GM12878 (cell line): ENCODE results near the gene NLRP14. TPM values are rescaled to one million over a fixed set of nuclear protein-coding genes. Genes with fewer than 3 reads are reported as not detected.

Experiments
- ATAC-seq: fragments of 200-7000 bp; cut with Tn5 transposase; 3 replicates; pipeline ENCODE4 v1.9.1; 2020; ENCODE audit warnings: mild to moderate bottlenecking, moderate library complexity
- BruUV-seq: library from RNA; stranded (reverse); fragments of 400-500 nt; replicated peaks from 2 replicates; lab custom pipeline; 2021; lab: Mats Ljungman, UMichigan
- CTCF ChIA-PET: fragments of 300-600 bp; sonication (Branson Sonifier 250); formaldehyde crosslinking; extraction: SDS; loops from one replicate; lab custom pipeline; 2021; ENCODE audit warnings: inconsistent platforms; lab: Yijun Ruan, JAX
- POLR2A ChIA-PET: fragments of 350-600 bp; formaldehyde crosslinking; extraction: SDS; loops from one replicate; lab custom pipeline; 2021; ENCODE audit warnings: inconsistent platforms; lab: Charles Lee
- RAD21 ChIA-PET: fragments of 300-600 bp; sonication (Branson Sonifier 250); formaldehyde crosslinking; loops from one replicate; lab custom pipeline; 2023; ENCODE audit warnings: antibody characterized with exemption; ENCODE audit not compliant: unreplicated experiment; lab: Charles Lee
- SMC1A ChIA-PET: fragments of 300-600 bp; sonication (Branson Sonifier 250); formaldehyde crosslinking; loops from one replicate; lab custom pipeline; 2023; ENCODE audit not compliant: unreplicated experiment, uncharacterized antibody; lab: Charles Lee
- DNase-seq: peaks from one replicate; pipeline ENCODE4 v3.0.0-alpha.2; 2011; ENCODE audit warnings: low read depth, low spot score
- FAIRE-seq: peaks from 3 replicates; lab custom pipeline; 2011; peaks lifted over from hg19 to GRCh38; lab: Jason Lieb, UNC
- H2AFZ ChIP-seq: 2 replicates; pipeline ENCODE4 v1.6.0; 2011; ENCODE audit warnings: low read depth, low read length, control low read depth; ENCODE audit not compliant: control insufficient read depth
- H3K27ac ChIP-seq: 2 replicates; pipeline ENCODE4 v1.5.1; 2011; ENCODE audit warnings: control low read depth; ENCODE audit not compliant: control insufficient read depth, insufficient read depth
- H3K27me3 ChIP-seq, 2 experiments: replicated peaks in 1 of 2; 2 replicates each; pipeline versions ENCODE4 v1.6.0 to v1.6.1; 2011; ENCODE audit warnings: low read length in 1 of 2; ENCODE audit not compliant: control insufficient read depth in 2 of 2, insufficient read depth in 2 of 2
- H3K36me3 ChIP-seq, 2 experiments: 2 replicates each; pipeline ENCODE4 v1.5.1; 2011; ENCODE audit warnings: low read length in 1 of 2; ENCODE audit not compliant: control insufficient read depth in 2 of 2, insufficient read depth in 2 of 2
- H3K4me1 ChIP-seq: 2 replicates; pipeline ENCODE4 v1.6.1; 2011; ENCODE audit warnings: mild to moderate bottlenecking, low read length, moderate library complexity, mixed read lengths; ENCODE audit not compliant: control insufficient read depth, insufficient read depth
- H3K4me2 ChIP-seq: 2 replicates; pipeline ENCODE4 v1.6.0; 2011; ENCODE audit warnings: control low read depth; ENCODE audit not compliant: control insufficient read depth, insufficient read depth
- H3K4me3 ChIP-seq: fragments of 200-600 bp; sonication (generic); 2 replicates; pipeline ENCODE4 v1.5.1; 2016
- H3K79me2 ChIP-seq: 2 replicates; pipeline ENCODE4 v1.6.0; 2011; ENCODE audit warnings: low read length; ENCODE audit not compliant: control insufficient read depth, insufficient read depth
- H3K9ac ChIP-seq: 2 replicates; pipeline ENCODE4 v1.8.0; 2011; ENCODE audit warnings: low read length, control low read depth, mixed read lengths; ENCODE audit not compliant: control insufficient read depth, insufficient read depth
- H3K9me3 ChIP-seq: replicated peaks from 3 replicates; pipeline ENCODE4 v1.5.1; 2011; ENCODE audit warnings: mild to moderate bottlenecking, low read length; ENCODE audit not compliant: control insufficient read depth, insufficient read depth
- H4K20me1 ChIP-seq: 2 replicates; pipeline ENCODE4 v1.6.0; 2011; ENCODE audit not compliant: control insufficient read depth, insufficient read depth
- ATF7 ChIP-seq: fragments of 450-650 bp; IDR thresholded peaks from 2 replicates; pipeline ENCODE4 v1.6.1; 2016; ENCODE audit warnings: low read depth, mild to moderate bottlenecking
- CBFB ChIP-seq: IDR thresholded peaks from 2 replicates; pipeline ENCODE4 v1.6.1; 2016; ENCODE audit warnings: antibody characterized with exemption, low read depth
- CEBPB ChIP-seq, 2 experiments: fragments of 150-350 bp in 1 of 2; IDR thresholded peaks; 2 replicates each; pipeline ENCODE4 v1.6.1; 2012 to 2014; ENCODE audit warnings: low read depth in 2 of 2, low read length in 2 of 2, borderline replicate concordance in 1 of 2, inconsistent platforms in 1 of 2
- GABPA ChIP-seq: IDR thresholded peaks from 2 replicates; pipeline ENCODE4 v1.6.1; 2014; ENCODE audit warnings: antibody characterized with exemption, low read depth, mild to moderate bottlenecking, inconsistent platforms
- HSF1 ChIP-seq: fragments of 150-350 bp; IDR thresholded peaks from 2 replicates; pipeline ENCODE4 v1.6.1; 2014; ENCODE audit warnings: mild to moderate bottlenecking, low read depth, low read length
- SP1 ChIP-seq: IDR thresholded peaks from one replicate; pipeline ENCODE4 v1.6.1; 2011; ENCODE audit warnings: low read depth, low read length
- WGBS: methylation state at CpG from one replicate; pipeline ENCODE4 v1.1.6; 2016; ENCODE audit warnings: low lambda C conversion rate; ENCODE audit not compliant: insufficient replicate concordance, insufficient coverage; ENCODE audit errors: missing lambda C conversion rate; 5-methylcytosine and 5-hydroxymethylcytosine counted together
- in situ Hi-C: fragments of 300-500 bp; cut with MboI; formaldehyde crosslinking; loops from 9 replicates; pipeline ENCODE4 v1.14.3; 2018; ENCODE audit warnings: mixed read lengths
- intact Hi-C: fragments of 100-400 bp; cut with micrococcal nuclease; formaldehyde crosslinking; loops from one replicate; pipeline ENCODE4 v1.14.2; 2022; ENCODE audit not compliant: unreplicated experiment
- polyA plus RNA-seq, 11 experiments: library from polyadenylated mRNA; depleted of rRNA in 4 of 11; unstranded in 6 of 11; stranded (reverse) in 5 of 11; fragments of >200 nt; fragmentation: Nextera tagmentation in 4 of 11; fragmentation: Illumina TruSeq in 1 of 11; extraction: Ambion mirVana in 4 of 11; extraction: Trizol in 1 of 11; gene quantifications; 1 replicate in 1 of 11; 2 replicates in 10 of 11; pipeline versions ENCODE4 v1.2.1 to v1.2.3, GENCODE V29; 2011 to 2016; ENCODE audit warnings: inconsistent platforms in 2 of 11, missing spikeins in 2 of 11, low read depth in 1 of 11
- total RNA-seq, 4 experiments: library from RNA; depleted of rRNA in 3 of 4; stranded (reverse); fragments of >200 nt in 3 of 4; fragmentation: Illumina TruSeq in 1 of 4; extraction: Trizol in 1 of 4; gene quantifications; 2 replicates each; pipeline versions ENCODE4 v1.2.1 to v1.2.3, GENCODE V29; 2013 to 2021
- TF ChIP-seq, protein P1 (sequence below): IDR thresholded peaks from 2 replicates; pipeline ENCODE4 v1.6.1; 2011; ENCODE audit warnings: low read depth, mild to moderate bottlenecking, low read length, moderate library complexity, borderline replicate concordance; ENCODE audit errors: extremely low read depth

NLRP14 gene
- total and polyA plus RNA-seq, 10 of the 15 experiments (the other 5 are each of a cell fraction or from before 2014, with no cell fraction given), result 0.02 to 0.12 (median 0.04) TPM; not detected in 3

- Histone ChIP-seq H3K36me3 (no peaks in the 10 kb centered on the region), H3K9me3 (no peaks in the 10 kb centered on the region), H3K4me3 (no peak within 1 kb of the TSS), H3K79me2 (no peaks in the 10 kb centered on the region), H3K4me2 (no peak within 1 kb of the TSS), H3K4me1 (no peaks in the 10 kb centered on the region), H2AFZ (no peak within 1 kb of the TSS), H3K9ac (no peak within 1 kb of the TSS), H3K27me3 (no peaks in the 10 kb centered on the region; a peak in 1 of 4 replicates), H3K27ac (no peak within 1 kb of the TSS), H4K20me1 (no peaks in the 10 kb centered on the region)
- in situ Hi-C loops (no loop called here), intact Hi-C loops (no loop called here)
- 85% methylated on average over 42 of the region's 45 CpGs for WGBS
- FAIRE-seq (no peak), ATAC-seq (no peak), DNase-seq (no peak)
- SMC1A ChIA-PET, result interaction anchor here (0.7 kb wide), 1 partner anchor 401 kb away, joined by 3 read pairs; no protein-coding TSS in a partner anchor
- POLR2A ChIA-PET, result no interaction called here
- CTCF ChIA-PET, result no interaction called here
- BruUV-seq, result no TSS peak
- TF ChIP-seq HSF1, result no peak
- TF ChIP-seq CBFB, result no peak
- no peak for TF ChIP-seq GABPA
- no peak for TF ChIP-seq SP1
- no peak for TF ChIP-seq CEBPB (IDR thresholded peaks at IDR 0.05; ENCODE audit: borderline replicate concordance in 1 of 2, low read depth in 2 of 2, low read length in 2 of 2)
- no peak for TF ChIP-seq ATF7
- TF ChIP-seq, protein P1, sequence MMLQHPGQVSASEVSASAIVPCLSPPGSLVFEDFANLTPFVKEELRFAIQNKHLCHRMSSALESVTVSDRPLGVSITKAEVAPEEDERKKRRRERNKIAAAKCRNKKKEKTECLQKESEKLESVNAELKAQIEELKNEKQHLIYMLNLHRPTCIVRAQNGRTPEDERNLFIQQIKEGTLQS, result no peak
- RAD21 ChIA-PET, result no interaction called here
These were observed 68.6 kb downstream of the NLRP14 start, which contains the start of gene RBMXL2 for GRCh38 chr11:7088921-7089320. RBMXL2 (plus strand) TSS chr11:7088998; CDS start chr11:7089121, 123 bp downstream.
